Caco-2 (cell line): ENCODE measurements around the gene HSD3B7. TPM values are rescaled to one million over a fixed set of nuclear protein-coding genes. Genes with fewer than 3 reads are reported as not detected.

Experiments used
- BruUV-seq: library from RNA; stranded (reverse); fragments of 400-500 nt; replicated peaks from 2 replicates; lab custom pipeline; 2021; lab: Mats Ljungman, UMichigan
- CTCF ChIA-PET: fragments of 300-600 bp; sonication (Branson Sonifier 250); formaldehyde crosslinking; loops from one replicate; lab custom pipeline; 2022; ENCODE audit warnings: antibody characterized with exemption; lab: Charles Lee
- POLR2A ChIA-PET: fragments of 300-600 bp; sonication (Branson Sonifier 250); formaldehyde crosslinking; loops from one replicate; lab custom pipeline; 2022; ENCODE audit warnings: antibody characterized with exemption; lab: Charles Lee
- DNase-seq, 2 experiments: peaks; one replicate each; pipeline versions ENCODE4 v3.0.0 to v3.0.0-alpha.2; 2020 to 2022
- H3K27me3 ChIP-seq: replicated peaks from 2 replicates; pipeline ENCODE4 v1.6.0; 2011; ENCODE audit warnings: low read length; ENCODE audit not compliant: control insufficient read depth, insufficient read depth
- H3K36me3 ChIP-seq: 2 replicates; pipeline ENCODE4 v1.5.1; 2011; ENCODE audit warnings: low read length; ENCODE audit not compliant: control insufficient read depth, insufficient read depth
- H3K4me1 ChIP-seq: fragments of 250-450 bp; sonication (Bioruptor Pico); 2 replicates; pipeline ENCODE4 v1.5.1; 2020; ENCODE audit warnings: mild to moderate bottlenecking
- H3K4me3 ChIP-seq: 2 replicates; pipeline ENCODE4 v1.5.1; 2011; ENCODE audit warnings: low read depth, mild to moderate bottlenecking, control low read depth, low read length
- H3K9me3 ChIP-seq: fragments of 250-450 bp; sonication (Bioruptor Pico); 2 replicates; pipeline ENCODE4 v1.5.1; 2020; ENCODE audit warnings: mild to moderate bottlenecking, moderate library complexity
- H3K27ac Mint-ChIP-seq: one replicate; pipeline ENCODE4 v1.8.0; 2022; ENCODE audit warnings: mixed read lengths; ENCODE audit not compliant: unreplicated experiment
- H3K27me3 Mint-ChIP-seq: one replicate; pipeline ENCODE4 v1.8.0; 2022; ENCODE audit warnings: mixed read lengths; ENCODE audit not compliant: insufficient read depth, unreplicated experiment
- H3K36me3 Mint-ChIP-seq: one replicate; pipeline ENCODE4 v1.8.0; 2022; ENCODE audit warnings: mild to moderate bottlenecking, mixed read lengths; ENCODE audit not compliant: insufficient read depth, unreplicated experiment
- H3K4me1 Mint-ChIP-seq: one replicate; pipeline ENCODE4 v1.8.0; 2022; ENCODE audit warnings: low read depth, mixed read lengths; ENCODE audit not compliant: unreplicated experiment
- H3K4me3 Mint-ChIP-seq: one replicate; pipeline ENCODE4 v1.8.0; 2022; ENCODE audit warnings: mild to moderate bottlenecking, moderate library complexity, mixed read lengths; ENCODE audit not compliant: unreplicated experiment
- H3K9me3 Mint-ChIP-seq: one replicate; pipeline ENCODE4 v1.8.0; 2022; ENCODE audit warnings: mixed read lengths; ENCODE audit not compliant: unreplicated experiment
- intact Hi-C: fragments of 100-400 bp; cut with micrococcal nuclease; formaldehyde crosslinking; loops from one replicate; pipeline ENCODE4 v1.10.0; 2022; ENCODE audit not compliant: unreplicated experiment
- total RNA-seq: library from RNA; stranded (reverse); gene quantifications from 2 replicates; pipeline ENCODE4 v1.2.3, GENCODE V29; 2022
- TF ChIP-seq, protein P1 (sequence below), 2 experiments: fragments of 200-600 bp in 1 of 2; IDR thresholded peaks; 1 replicate in 1 of 2; 2 replicates in 1 of 2; pipeline versions ENCODE4 v1.5.1 to v1.8.0; 2011 to 2022; ENCODE audit warnings: antibody characterized with exemption in 1 of 2, control low read depth in 1 of 2, inconsistent platforms in 1 of 2, low read depth in 1 of 2, low read length in 1 of 2, mild to moderate bottlenecking in 1 of 2, moderate library complexity in 1 of 2; ENCODE audit not compliant: insufficient read depth in 1 of 2, severe bottlenecking in 1 of 2, unreplicated experiment in 1 of 2

The HSD3B7 gene
- total RNA-seq, 1 experiment from 2014 or later, result 2.4 TPM

DNA sequence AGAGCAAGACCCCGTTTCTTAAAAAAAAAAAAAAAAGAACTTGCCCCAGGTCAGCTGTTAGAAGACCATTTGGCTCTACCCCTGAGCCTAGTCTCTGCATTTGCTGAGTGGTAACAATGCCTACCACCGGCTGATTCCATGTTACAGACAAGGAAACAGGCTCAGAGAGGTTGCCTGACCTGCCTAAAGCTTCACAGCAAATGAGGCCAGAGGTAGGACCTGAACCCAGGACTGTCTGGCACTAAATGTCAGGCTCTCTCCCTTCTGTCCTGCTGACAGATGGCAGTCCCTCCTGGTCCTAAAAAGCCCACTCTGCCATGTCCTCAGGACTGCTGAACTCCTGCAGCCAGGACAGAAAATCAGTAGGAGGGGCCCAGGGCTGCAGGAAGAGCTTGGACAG, 19.7 kb downstream of the HSD3B7 start:
- no peaks in the 10 kb centered on the region for H3K27me3 ChIP-seq
- ChIA-PET POLR2A (no interaction called here), CTCF (no interaction called here)
- TF ChIP-seq, protein P1, sequence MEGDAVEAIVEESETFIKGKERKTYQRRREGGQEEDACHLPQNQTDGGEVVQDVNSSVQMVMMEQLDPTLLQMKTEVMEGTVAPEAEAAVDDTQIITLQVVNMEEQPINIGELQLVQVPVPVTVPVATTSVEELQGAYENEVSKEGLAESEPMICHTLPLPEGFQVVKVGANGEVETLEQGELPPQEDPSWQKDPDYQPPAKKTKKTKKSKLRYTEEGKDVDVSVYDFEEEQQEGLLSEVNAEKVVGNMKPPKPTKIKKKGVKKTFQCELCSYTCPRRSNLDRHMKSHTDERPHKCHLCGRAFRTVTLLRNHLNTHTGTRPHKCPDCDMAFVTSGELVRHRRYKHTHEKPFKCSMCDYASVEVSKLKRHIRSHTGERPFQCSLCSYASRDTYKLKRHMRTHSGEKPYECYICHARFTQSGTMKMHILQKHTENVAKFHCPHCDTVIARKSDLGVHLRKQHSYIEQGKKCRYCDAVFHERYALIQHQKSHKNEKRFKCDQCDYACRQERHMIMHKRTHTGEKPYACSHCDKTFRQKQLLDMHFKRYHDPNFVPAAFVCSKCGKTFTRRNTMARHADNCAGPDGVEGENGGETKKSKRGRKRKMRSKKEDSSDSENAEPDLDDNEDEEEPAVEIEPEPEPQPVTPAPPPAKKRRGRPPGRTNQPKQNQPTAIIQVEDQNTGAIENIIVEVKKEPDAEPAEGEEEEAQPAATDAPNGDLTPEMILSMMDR (IDR thresholded peaks at IDR 0.05; ENCODE audit: insufficient read depth in 1 of 2, low read depth in 1 of 2, low read length in 1 of 2, severe bottlenecking in 1 of 2, unreplicated experiment in 1 of 2), result no peak
- no TSS peak for BruUV-seq
- H3K4me1 ChIP-seq, result no peaks in the 10 kb centered on the region
- no peak overlapping the region for H3K4me3 Mint-ChIP-seq
- no peaks in the 10 kb centered on the region for H3K36me3 ChIP-seq
- H3K27ac Mint-ChIP-seq, result no peak overlapping the region
- no peaks in the 10 kb centered on the region for H3K9me3 Mint-ChIP-seq
- no peak overlapping the region for H3K4me3 ChIP-seq
- H3K9me3 ChIP-seq, result no peaks in the 10 kb centered on the region
- peaks cover under 1% of the 10 kb centered on the region for H3K27me3 Mint-ChIP-seq
- H3K4me1 Mint-ChIP-seq, result peaks cover 12% of the 10 kb centered on the region
- no peaks in the 10 kb centered on the region for H3K36me3 Mint-ChIP-seq
- intact Hi-C loops, result no loop called here
- no peak for DNase-seq

DNA sequence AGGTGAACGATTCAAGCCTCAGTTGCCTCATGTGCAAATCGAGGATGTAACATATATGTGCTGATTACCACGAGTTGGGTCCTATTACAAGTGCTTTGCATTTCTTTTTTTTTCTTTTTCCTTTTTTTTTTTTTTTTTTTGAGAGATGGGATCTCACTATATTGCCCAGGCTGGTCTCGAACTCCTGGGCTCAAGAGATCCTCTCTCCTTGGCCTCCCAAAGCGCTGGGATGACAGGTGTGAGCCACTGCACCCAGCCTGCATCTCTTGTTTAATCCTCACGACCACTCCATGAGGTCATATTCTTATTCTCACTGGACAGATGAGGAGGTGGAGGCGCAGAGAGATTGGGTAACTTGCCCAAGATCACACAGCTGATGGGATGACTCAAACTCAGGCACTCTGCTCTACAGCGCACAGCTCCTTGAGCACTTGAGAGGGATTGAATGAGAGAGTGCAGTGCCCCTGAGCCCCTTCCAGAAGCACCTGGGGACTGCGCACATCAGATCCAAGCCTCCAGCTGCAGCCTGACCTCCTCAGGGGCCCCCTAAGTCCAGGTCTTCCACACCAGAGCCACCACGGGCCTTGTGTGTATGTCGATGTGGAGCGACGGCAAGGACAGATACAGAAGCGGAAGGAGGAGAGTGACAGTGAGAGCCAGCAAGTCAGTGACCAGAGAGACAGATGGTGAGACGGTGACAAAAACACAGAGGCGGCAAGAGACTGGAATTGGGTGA, 20.5 kb downstream of the HSD3B7 start:
- BruUV-seq, result no TSS peak

DNA sequence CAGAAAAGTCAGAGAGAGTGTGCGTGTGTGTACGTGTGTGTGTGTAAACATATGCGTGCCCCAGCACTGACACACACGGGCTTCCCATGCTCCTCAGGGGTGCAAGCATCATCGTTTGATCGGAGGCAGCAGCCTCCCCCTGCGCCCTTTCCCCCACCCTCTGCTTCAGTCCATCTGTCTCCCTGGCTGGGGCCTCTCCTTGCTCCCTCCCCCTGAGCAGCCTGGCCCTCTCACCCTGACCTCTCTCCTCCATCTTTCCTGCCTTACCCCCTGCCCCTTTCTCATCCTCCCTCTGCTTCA, 21.0 kb downstream of the HSD3B7 start:
- no peak overlapping the region for H3K27ac Mint-ChIP-seq
- no peaks in the 10 kb centered on the region for H3K36me3 ChIP-seq
- H3K4me3 ChIP-seq, result no peak overlapping the region
- ChIA-PET POLR2A (no interaction called here), CTCF (no interaction called here)
- peaks cover 3% of the 10 kb centered on the region for H3K27me3 Mint-ChIP-seq
- no TSS peak for BruUV-seq
- intact Hi-C loops, result no loop called here
- H3K9me3 ChIP-seq, result no peaks in the 10 kb centered on the region
- H3K4me1 ChIP-seq, result no peaks in the 10 kb centered on the region
- TF ChIP-seq, protein P1 (IDR thresholded peaks at IDR 0.05; ENCODE audit: insufficient read depth in 1 of 2, low read depth in 1 of 2, low read length in 1 of 2, severe bottlenecking in 1 of 2, unreplicated experiment in 1 of 2), result no peak
- peaks cover 12% of the 10 kb centered on the region for H3K4me1 Mint-ChIP-seq
- no peak for DNase-seq
- H3K27me3 ChIP-seq, result no peaks in the 10 kb centered on the region
- H3K9me3 Mint-ChIP-seq, result no peaks in the 10 kb centered on the region
- H3K4me3 Mint-ChIP-seq, result no peak overlapping the region
- no peaks in the 10 kb centered on the region for H3K36me3 Mint-ChIP-seq

More for the DNA sequence above, 20.5 kb downstream of the HSD3B7 start:
- TF ChIP-seq, protein P1 (IDR thresholded peaks at IDR 0.05; ENCODE audit: insufficient read depth in 1 of 2, low read depth in 1 of 2, low read length in 1 of 2, severe bottlenecking in 1 of 2, unreplicated experiment in 1 of 2), result no peak
- CTCF ChIA-PET, result no interaction called here
- Histone ChIP-seq H3K36me3 (no peaks in the 10 kb centered on the region), H3K4me1 (no peaks in the 10 kb centered on the region), H3K4me3 (no peak overlapping the region), H3K27me3 (no peaks in the 10 kb centered on the region), H3K9me3 (no peaks in the 10 kb centered on the region)
- no peak overlapping the region for H3K27ac Mint-ChIP-seq
- peaks cover 3% of the 10 kb centered on the region for H3K27me3 Mint-ChIP-seq
- POLR2A ChIA-PET, result no interaction called here
- intact Hi-C loops, result no loop called here
- no peak for DNase-seq
- no peaks in the 10 kb centered on the region for H3K36me3 Mint-ChIP-seq
- peaks cover 12% of the 10 kb centered on the region for H3K4me1 Mint-ChIP-seq
- no peaks in the 10 kb centered on the region for H3K9me3 Mint-ChIP-seq
- no peak overlapping the region for H3K4me3 Mint-ChIP-seq
